Measurements from ENCODE around the gene SIRT3.
"Not testable (repeated sequence)": the region's sequence is repeated elsewhere in the genome, so short reads cannot be mapped to it uniquely, and the experiment has no call there.

SIRT3 gene

DNA sequence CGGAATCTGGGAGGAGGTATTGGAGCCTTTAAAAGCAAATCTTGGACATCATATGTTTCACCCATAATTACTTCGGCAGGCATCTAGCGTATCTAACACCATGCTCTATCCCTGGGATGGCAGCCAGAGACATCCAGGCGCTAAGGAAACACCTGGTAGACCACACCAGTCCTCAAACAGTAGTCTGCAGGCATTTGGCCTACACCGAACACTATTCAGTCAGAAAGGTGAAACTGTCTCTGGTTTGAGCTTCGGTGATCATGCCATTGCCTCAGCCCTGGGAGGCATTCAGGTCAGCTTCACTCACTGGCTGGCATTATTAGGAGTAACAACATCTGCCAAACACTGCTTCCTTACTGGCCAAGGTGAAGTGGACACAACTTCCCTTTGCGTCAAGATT lies 11.7 kb downstream of the SIRT3 start:
- H3K9me3 ChIP-seq = no peaks in the 10 kb centered on the region
- no peak overlapping the region for H3K27ac ChIP-seq
- TF ChIP-seq, protein P1, sequence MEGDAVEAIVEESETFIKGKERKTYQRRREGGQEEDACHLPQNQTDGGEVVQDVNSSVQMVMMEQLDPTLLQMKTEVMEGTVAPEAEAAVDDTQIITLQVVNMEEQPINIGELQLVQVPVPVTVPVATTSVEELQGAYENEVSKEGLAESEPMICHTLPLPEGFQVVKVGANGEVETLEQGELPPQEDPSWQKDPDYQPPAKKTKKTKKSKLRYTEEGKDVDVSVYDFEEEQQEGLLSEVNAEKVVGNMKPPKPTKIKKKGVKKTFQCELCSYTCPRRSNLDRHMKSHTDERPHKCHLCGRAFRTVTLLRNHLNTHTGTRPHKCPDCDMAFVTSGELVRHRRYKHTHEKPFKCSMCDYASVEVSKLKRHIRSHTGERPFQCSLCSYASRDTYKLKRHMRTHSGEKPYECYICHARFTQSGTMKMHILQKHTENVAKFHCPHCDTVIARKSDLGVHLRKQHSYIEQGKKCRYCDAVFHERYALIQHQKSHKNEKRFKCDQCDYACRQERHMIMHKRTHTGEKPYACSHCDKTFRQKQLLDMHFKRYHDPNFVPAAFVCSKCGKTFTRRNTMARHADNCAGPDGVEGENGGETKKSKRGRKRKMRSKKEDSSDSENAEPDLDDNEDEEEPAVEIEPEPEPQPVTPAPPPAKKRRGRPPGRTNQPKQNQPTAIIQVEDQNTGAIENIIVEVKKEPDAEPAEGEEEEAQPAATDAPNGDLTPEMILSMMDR (IDR thresholded peaks at IDR 0.05) = no peak
- no peaks in the 10 kb centered on the region for H3K27me3 ChIP-seq
- no peaks in the 10 kb centered on the region for H3K4me1 ChIP-seq (ENCODE audit: control insufficient read depth in 1 of 2, insufficient read depth in 1 of 2, low read depth in 1 of 2, low read length in 1 of 2)
- H3K4me3 ChIP-seq (ENCODE audit: low read depth in 1 of 2, low read length in 1 of 2) = no peak overlapping the region
- H3K36me3 ChIP-seq = peaks cover 9% of the 10 kb centered on the region

DNA sequence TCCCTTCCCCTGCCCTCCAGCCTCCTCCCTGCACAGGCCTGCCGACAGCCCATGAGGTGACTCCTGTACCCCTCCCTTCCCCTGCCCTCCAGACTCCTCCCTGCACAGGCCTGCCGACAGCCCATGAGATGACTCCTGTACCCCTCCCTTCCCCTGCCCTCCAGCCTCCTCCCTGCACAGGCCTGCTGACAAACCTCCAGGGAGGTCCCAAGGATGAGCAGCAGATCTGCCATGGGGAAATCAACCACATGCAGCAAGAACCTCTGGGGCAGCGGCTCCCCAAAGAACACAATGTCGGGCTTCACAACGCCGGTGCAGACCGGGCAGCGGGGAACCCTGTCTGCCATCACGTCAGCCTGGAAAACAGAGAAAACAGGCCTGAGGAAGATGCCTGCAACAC lies 12.3 kb downstream of the SIRT3 start:
- H3K36me3 ChIP-seq = peaks cover 9% of the 10 kb centered on the region
- no peaks in the 10 kb centered on the region for H3K27me3 ChIP-seq
- no peak overlapping the region for H3K27ac ChIP-seq
- H3K4me1 ChIP-seq (ENCODE audit: control insufficient read depth in 1 of 2, insufficient read depth in 1 of 2, low read depth in 1 of 2, low read length in 1 of 2) = no peaks in the 10 kb centered on the region
- TF ChIP-seq, protein P1 (IDR thresholded peaks at IDR 0.05) = no peak
- no peak overlapping the region for H3K4me3 ChIP-seq (ENCODE audit: low read depth in 1 of 2, low read length in 1 of 2)
- no peaks in the 10 kb centered on the region for H3K9me3 ChIP-seq

DNA sequence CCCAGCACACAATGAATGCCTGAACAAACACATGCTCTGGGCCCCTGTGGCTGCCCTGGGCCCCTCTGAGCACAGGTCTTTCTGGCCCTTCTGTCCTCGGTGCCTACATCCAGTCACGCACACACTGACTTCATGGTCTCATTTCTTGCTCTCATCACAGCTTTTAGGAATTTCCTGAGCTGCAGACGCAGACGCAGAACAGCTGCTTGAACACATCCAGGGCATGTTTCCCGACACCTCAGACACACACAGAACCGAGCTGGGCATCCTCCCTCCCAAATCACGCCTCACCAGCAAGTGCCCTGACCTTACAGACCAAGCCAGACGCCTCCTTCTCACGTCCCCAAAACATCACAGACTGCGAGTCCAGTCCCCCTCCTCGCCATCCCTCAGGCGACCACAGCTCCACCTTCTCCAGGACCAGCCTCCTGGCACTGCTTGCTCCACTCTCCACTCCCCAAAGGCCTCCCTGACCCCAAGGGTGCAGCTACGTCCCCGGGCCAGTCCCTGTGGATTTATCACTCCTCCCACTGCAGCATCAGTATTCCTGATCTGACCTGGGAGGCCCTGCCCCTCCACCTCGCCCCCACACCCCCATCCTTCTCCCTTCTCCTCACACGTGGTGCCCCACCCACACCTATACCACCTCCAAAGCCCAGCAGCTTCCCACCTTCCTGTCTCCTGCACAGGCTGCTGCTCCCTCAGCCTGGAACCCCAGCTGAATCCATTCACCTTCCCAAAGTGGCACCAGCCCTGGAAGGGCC lies 12.9 kb downstream of the SIRT3 start:
- no peak overlapping the region for H3K4me3 ChIP-seq (ENCODE audit: low read depth in 1 of 2, low read length in 1 of 2)
- no peaks in the 10 kb centered on the region for H3K4me1 ChIP-seq (ENCODE audit: control insufficient read depth in 1 of 2, insufficient read depth in 1 of 2, low read depth in 1 of 2, low read length in 1 of 2)
- no peaks in the 10 kb centered on the region for H3K9me3 ChIP-seq
- H3K27ac ChIP-seq = no peak overlapping the region
- no peaks in the 10 kb centered on the region for H3K27me3 ChIP-seq
- TF ChIP-seq, protein P1 (IDR thresholded peaks at IDR 0.05) = no peak
- H3K36me3 ChIP-seq = peaks cover 13% of the 10 kb centered on the region

DNA sequence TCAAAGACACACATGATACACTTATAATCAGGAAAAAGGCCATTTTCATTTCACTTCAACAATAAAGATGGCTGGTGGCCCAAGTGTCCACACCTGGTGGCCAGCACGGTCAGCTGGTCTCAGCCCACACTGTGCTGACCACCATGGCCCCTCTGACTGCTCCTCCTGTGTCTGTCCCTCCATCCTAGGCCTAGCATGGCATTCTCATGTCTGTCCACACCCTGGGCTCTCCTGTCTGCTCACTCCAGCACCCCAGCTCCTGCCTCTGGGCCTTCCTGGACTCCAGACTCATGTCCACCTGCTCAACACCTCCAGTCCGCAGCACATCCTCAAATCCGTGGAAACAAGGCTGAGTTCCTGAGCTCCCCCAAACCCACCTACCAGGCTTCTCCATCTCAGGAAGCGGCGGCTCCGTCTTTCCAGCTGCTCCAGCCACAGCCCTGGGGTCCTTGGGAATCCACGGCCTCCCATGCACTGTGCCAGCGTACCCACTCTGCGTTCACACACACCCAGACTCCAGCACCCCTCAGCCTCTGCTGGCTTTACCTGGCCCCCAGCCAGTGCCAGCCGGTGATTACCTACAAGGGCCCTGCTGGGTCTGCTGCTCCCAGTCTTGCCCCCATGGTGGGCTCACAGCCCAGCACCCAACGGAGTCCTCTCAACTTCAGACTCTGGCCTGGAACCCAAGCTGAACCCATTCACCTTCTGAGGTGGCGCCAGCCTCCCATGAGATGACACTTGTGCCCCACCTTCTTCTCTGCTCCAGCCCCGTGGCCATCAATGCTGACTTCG lies 13.9 kb downstream of the SIRT3 start:
- Histone ChIP-seq H3K36me3 (peaks cover 13% of the 10 kb centered on the region), H3K4me1 (ENCODE audit: control insufficient read depth in 1 of 2, insufficient read depth in 1 of 2, low read depth in 1 of 2, low read length in 1 of 2) (no peaks in the 10 kb centered on the region), H3K9me3 (no peaks in the 10 kb centered on the region), H3K27ac (no peak overlapping the region), H3K4me3 (ENCODE audit: low read depth in 1 of 2, low read length in 1 of 2) (no peak overlapping the region), H3K27me3 (no peaks in the 10 kb centered on the region)
- TF ChIP-seq, protein P1 (IDR thresholded peaks at IDR 0.05) = no peak

DNA sequence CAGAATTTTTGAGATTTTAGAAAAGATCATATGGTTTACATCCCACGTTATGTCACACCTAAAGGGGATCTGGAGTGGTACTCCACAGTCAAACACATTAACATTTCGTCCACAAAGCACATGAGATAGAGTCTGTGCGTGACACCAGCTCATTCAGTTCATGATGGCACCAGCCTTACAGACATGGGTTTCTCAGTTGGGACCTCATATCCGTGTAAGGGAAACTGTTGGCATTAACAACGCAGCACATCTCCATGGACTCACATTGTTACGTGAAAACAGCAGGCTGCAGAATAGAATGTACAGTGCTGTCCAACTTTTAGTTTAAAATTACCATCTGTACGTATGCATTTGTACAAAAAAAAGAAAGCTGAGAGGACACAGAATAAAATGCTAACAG lies 14.6 kb downstream of the SIRT3 start:
- Histone ChIP-seq H3K27ac (no peak overlapping the region), H3K27me3 (no peaks in the 10 kb centered on the region), H3K36me3 (peaks cover 16% of the 10 kb centered on the region), H3K9me3 (no peaks in the 10 kb centered on the region), H3K4me1 (ENCODE audit: control insufficient read depth in 1 of 2, insufficient read depth in 1 of 2, low read depth in 1 of 2, low read length in 1 of 2) (no peaks in the 10 kb centered on the region), H3K4me3 (ENCODE audit: low read depth in 1 of 2, low read length in 1 of 2) (no peak overlapping the region)
- TF ChIP-seq, protein P1 (IDR thresholded peaks at IDR 0.05) = no peak

DNA sequence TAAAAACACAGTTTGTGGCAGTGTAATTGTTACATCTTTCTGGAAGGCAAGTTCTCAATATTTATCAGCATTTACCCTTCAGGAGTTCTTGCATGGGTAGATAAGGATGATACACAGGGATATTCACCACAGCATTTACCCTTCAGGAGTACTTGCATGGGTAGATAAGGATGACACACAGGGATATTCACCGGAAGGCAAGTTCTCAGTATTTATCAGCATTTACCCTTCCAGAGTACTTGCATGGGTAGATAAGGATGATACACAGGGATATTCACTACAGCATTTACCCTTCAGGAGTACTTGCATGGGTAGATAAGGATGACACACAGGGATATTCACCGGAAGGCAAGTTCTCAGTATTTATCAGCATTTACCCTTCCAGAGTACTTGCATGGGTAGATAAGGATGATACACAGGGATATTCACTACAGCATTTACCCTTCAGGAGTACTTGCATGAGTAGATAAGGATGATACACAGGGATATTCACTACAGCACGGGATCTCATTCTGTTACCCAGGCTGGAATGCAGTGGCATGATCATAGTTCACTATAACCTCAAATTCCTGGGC lies 15.4 kb downstream of the SIRT3 start:
- H3K27ac ChIP-seq; H3K9me3 ChIP-seq; H3K27me3 ChIP-seq; H3K4me3 ChIP-seq (ENCODE audit: low read depth in 1 of 2, low read length in 1 of 2); H3K4me1 ChIP-seq (ENCODE audit: control insufficient read depth in 1 of 2, insufficient read depth in 1 of 2, low read depth in 1 of 2, low read length in 1 of 2): not testable (repeated sequence)
- H3K36me3 ChIP-seq = peaks cover 24% of the 10 kb centered on the region
